Osteoblast (primary cell): ENCODE results near the gene KHNYN. TPM values are rescaled to one million over a fixed set of nuclear protein-coding genes. Genes with fewer than 3 reads are reported as not detected.

Experiments used
- DNase-seq: peaks from one replicate; pipeline ENCODE4 v3.0.0; 2011; ENCODE audit warnings: low spot score, mixed read lengths; ENCODE audit not compliant: insufficient read length; ENCODE audit errors: missing footprints
- H2AFZ ChIP-seq: 2 replicates; pipeline ENCODE4 v1.6.0; 2011; ENCODE audit warnings: mild to moderate bottlenecking, low read length
- H3K27ac ChIP-seq: 2 replicates; pipeline ENCODE4 v1.5.1; 2011; ENCODE audit warnings: mild to moderate bottlenecking, low read depth, low read length, moderate library complexity
- H3K27me3 ChIP-seq: 2 replicates; pipeline ENCODE4 v1.6.0; 2012; ENCODE audit warnings: mild to moderate bottlenecking, control low read depth, inconsistent platforms, low read length, moderate library complexity; ENCODE audit not compliant: insufficient read depth
- H3K36me3 ChIP-seq: 2 replicates; pipeline ENCODE4 v1.5.1; 2011; ENCODE audit warnings: mild to moderate bottlenecking, low read length, control low read depth, moderate library complexity; ENCODE audit not compliant: insufficient read depth
- H3K4me1 ChIP-seq: 2 replicates; pipeline ENCODE4 v1.5.1; 2011; ENCODE audit warnings: mild to moderate bottlenecking, low read length, control low read depth, moderate library complexity; ENCODE audit not compliant: insufficient read depth
- H3K4me2 ChIP-seq: 2 replicates; pipeline ENCODE4 v1.6.0; 2011; ENCODE audit warnings: mild to moderate bottlenecking, low read length; ENCODE audit not compliant: insufficient read depth
- H3K4me3 ChIP-seq: fragments of 200-600 bp; sonication (generic); 3 replicates; pipeline ENCODE4 v1.5.1; 2012; ENCODE audit warnings: mild to moderate bottlenecking, low read length, inconsistent platforms; ENCODE audit not compliant: insufficient read depth
- H3K79me2 ChIP-seq: 2 replicates; pipeline ENCODE4 v1.6.0; 2012; ENCODE audit warnings: mild to moderate bottlenecking, low read length, control low read depth, inconsistent platforms; ENCODE audit not compliant: insufficient read depth
- H3K9me3 ChIP-seq: 2 replicates; pipeline ENCODE4 v1.5.1; 2011; ENCODE audit warnings: low read depth, low read length, control low read depth
- H4K20me1 ChIP-seq: 2 replicates; pipeline ENCODE4 v1.6.0; 2012; ENCODE audit warnings: mild to moderate bottlenecking, low read length, control low read depth; ENCODE audit not compliant: insufficient read depth
- CTCF ChIP-seq: IDR thresholded peaks from 2 replicates; pipeline ENCODE4 v1.5.1; 2011; ENCODE audit warnings: mild to moderate bottlenecking, low read depth, low read length, moderate library complexity; ENCODE audit errors: extremely low read depth
- total RNA-seq: library from RNA; depleted of rRNA; stranded (reverse); fragments of >200 nt; gene quantifications from 2 replicates; pipeline ENCODE4 v1.2.3, GENCODE V29; 2012

Gene KHNYN
- total RNA-seq, 1 donor, result 58.6 TPM

GRCh38 chr14:24401810-24402702 is 27.7 kb upstream of the KHNYN start:
- DNase-seq, result no peak
- H3K4me2 ChIP-seq, result no peak overlapping the region
- H3K27me3 ChIP-seq, result no peaks in the 10 kb centered on the region
- no peak overlapping the region for H2AFZ ChIP-seq
- no peaks in the 10 kb centered on the region for H3K9me3 ChIP-seq
- H3K36me3 ChIP-seq, result no peaks in the 10 kb centered on the region
- peaks cover 14% of the 10 kb centered on the region for H3K4me1 ChIP-seq
- H3K79me2 ChIP-seq, result no peaks in the 10 kb centered on the region
- no peaks in the 10 kb centered on the region for H4K20me1 ChIP-seq
- TF ChIP-seq CTCF, result no peak
- H3K27ac ChIP-seq, result no peak overlapping the region
- no peak overlapping the region for H3K4me3 ChIP-seq

- Histone ChIP-seq H3K4me2 (peak overlapping the region; percentile 1), H4K20me1 (no peaks in the 10 kb centered on the region), H3K27ac (no peak overlapping the region), H3K79me2 (no peaks in the 10 kb centered on the region), H3K4me1 (peaks cover 14% of the 10 kb centered on the region), H3K4me3 (no peak overlapping the region), H2AFZ (no peak overlapping the region), H3K36me3 (no peaks in the 10 kb centered on the region), H3K9me3 (no peaks in the 10 kb centered on the region), H3K27me3 (no peaks in the 10 kb centered on the region)
- DNase-seq, result no peak
- TF ChIP-seq CTCF, result no peak
Observed at GRCh38 chr14:24403294-24403998, 26.3 kb upstream of the KHNYN start.

- no peak overlapping the region for H2AFZ ChIP-seq
- H4K20me1 ChIP-seq, result no peaks in the 10 kb centered on the region
- H3K27me3 ChIP-seq, result no peaks in the 10 kb centered on the region
- no peak for TF ChIP-seq CTCF
- H3K4me1 ChIP-seq, result peaks cover 8% of the 10 kb centered on the region
- no peaks in the 10 kb centered on the region for H3K36me3 ChIP-seq
- no peaks in the 10 kb centered on the region for H3K79me2 ChIP-seq
- no peak overlapping the region for H3K27ac ChIP-seq
- H3K9me3 ChIP-seq, result no peaks in the 10 kb centered on the region
- no peak overlapping the region for H3K4me3 ChIP-seq
- no peak overlapping the region for H3K4me2 ChIP-seq
- no peak for DNase-seq
Observed at GRCh38 chr14:24404814-24405213, 24.9 kb upstream of the KHNYN start.

GRCh38 chr14:24406416-24406815 is 23.3 kb upstream of the KHNYN start:
- Histone ChIP-seq H3K9me3 (no peaks in the 10 kb centered on the region), H3K36me3 (no peaks in the 10 kb centered on the region), H3K27me3 (no peaks in the 10 kb centered on the region), H3K27ac (no peak overlapping the region), H3K4me1 (peaks cover 7% of the 10 kb centered on the region), H4K20me1 (no peaks in the 10 kb centered on the region), H3K4me2 (no peak overlapping the region), H3K4me3 (no peak overlapping the region), H2AFZ (no peak overlapping the region), H3K79me2 (no peaks in the 10 kb centered on the region)
- TF ChIP-seq CTCF, result no peak
- no peak for DNase-seq
